ENCODE measurements around the gene GOSR2. TPM values are rescaled to one million over a fixed set of nuclear protein-coding genes. Genes with fewer than 3 reads are reported as not detected.

Gene GOSR2
- total RNA-seq, 3 donors from 2014 or later (not counting 1 experiment from before 2014, with no cell fraction given): 55.7 to 66.7 (median 59.1) TPM

- no peak for DNase-seq
- peaks cover 0 to 8% of the 10 kb centered on the region in 2 donors for H3K27me3 Mint-ChIP-seq (ENCODE audit: low read depth in 2 of 2)
- H3K4me3 ChIP-seq (ENCODE audit: low read length): no peak overlapping the region
- H3K4me1 ChIP-seq (ENCODE audit: control insufficient read depth, insufficient read depth, low read length): peaks cover 14% of the 10 kb centered on the region
- H3K36me3 ChIP-seq (ENCODE audit: control insufficient read depth, insufficient read depth, low read length): no peaks in the 10 kb centered on the region
- H3K36me3 Mint-ChIP-seq: no peaks in the 10 kb centered on the region
- H3K4me3 Mint-ChIP-seq: no peak overlapping the region
- H3K4me1 Mint-ChIP-seq: peaks cover 16 to 17% of the 10 kb centered on the region in 2 donors
- no peak for ATAC-seq
- no peaks in the 10 kb centered on the region for H3K9me3 ChIP-seq (ENCODE audit: control insufficient read depth, insufficient read depth, low read length)
- TF ChIP-seq CTCF (IDR thresholded peaks at IDR 0.05): no peak
- 94% methylated on average over 11 of the region's 11 CpGs for WGBS (ENCODE audit: insufficient coverage)
- intact Hi-C loops (cut with micrococcal nuclease): loop anchor here (10.0 kb wide), 1 partner anchor 665 kb away; no protein-coding TSS in a partner anchor
- no peaks in the 10 kb centered on the region for H3K9me3 Mint-ChIP-seq
- H3K27ac ChIP-seq (ENCODE audit: low read length): no peak overlapping the region
- H3K27me3 ChIP-seq (ENCODE audit: control insufficient read depth, insufficient read depth, low read length): no peaks in the 10 kb centered on the region
- no peak overlapping the region for H3K27ac Mint-ChIP-seq
These were observed 26.6 kb downstream of the GOSR2 start for GRCh38 chr17:46949291-46950174.

- H3K27me3 ChIP-seq (ENCODE audit: control insufficient read depth, insufficient read depth, low read length): no peaks in the 10 kb centered on the region
- no peak overlapping the region for H3K4me3 ChIP-seq (ENCODE audit: low read length)
- peaks cover 5% of the 10 kb centered on the region for H3K4me1 ChIP-seq (ENCODE audit: control insufficient read depth, insufficient read depth, low read length)
- no peak for TF ChIP-seq CTCF (IDR thresholded peaks at IDR 0.05)
- Mint-ChIP-seq H3K27ac (no peak overlapping the region), H3K4me3 (no peak overlapping the region), H3K36me3 (no peaks in the 10 kb centered on the region), H3K9me3 (no peaks in the 10 kb centered on the region), H3K27me3 (ENCODE audit: low read depth in 2 of 2) (peaks cover 0 to 8% of the 10 kb centered on the region in 2 donors), H3K4me1 (peaks cover 6 to 8% of the 10 kb centered on the region in 2 donors)
- no peaks in the 10 kb centered on the region for H3K36me3 ChIP-seq (ENCODE audit: control insufficient read depth, insufficient read depth, low read length)
- 83% methylated on average over 7 of the region's 7 CpGs for WGBS (ENCODE audit: insufficient coverage)
- H3K9me3 ChIP-seq (ENCODE audit: control insufficient read depth, insufficient read depth, low read length): no peaks in the 10 kb centered on the region
- DNase-seq: no peak
- H3K27ac ChIP-seq (ENCODE audit: low read length): no peak overlapping the region
- peak in 1 of 3 donors; percentile 38 for ATAC-seq
- intact Hi-C loops (cut with micrococcal nuclease): no loop called here
These were observed 27.5 kb downstream of the GOSR2 start for GRCh38 chr17:46950342-46950996.

DNA sequence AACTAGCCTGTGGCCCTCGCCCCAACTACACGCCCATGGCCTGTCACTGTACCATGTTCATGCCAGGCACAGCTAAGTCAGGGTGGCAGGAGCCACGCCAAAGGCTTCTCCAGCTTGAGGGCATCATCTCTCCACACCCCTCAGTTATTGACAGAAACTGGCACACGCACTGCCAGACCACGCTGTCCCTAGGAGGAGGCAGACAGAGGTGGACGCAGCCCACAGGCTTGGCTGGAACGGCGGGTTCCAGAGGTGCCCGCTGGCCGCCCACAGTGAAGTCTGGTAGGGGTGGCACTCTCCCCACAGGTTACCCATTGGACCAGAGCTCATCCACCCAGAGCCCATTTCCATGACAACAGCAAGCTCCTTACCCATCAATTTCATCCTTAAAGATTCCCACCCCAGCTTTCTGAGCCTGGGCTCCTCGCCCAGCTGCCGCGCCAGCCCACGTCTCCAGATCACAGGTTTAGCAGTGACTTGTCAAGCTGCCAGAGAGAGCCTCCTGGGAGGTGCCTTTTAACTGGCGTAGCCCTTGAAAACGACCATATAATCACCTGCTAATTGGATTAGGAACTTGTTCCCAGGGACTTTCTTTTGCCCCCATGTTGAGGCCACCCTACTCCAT is 28.1 kb downstream of the GOSR2 start:
- no peaks in the 10 kb centered on the region for H3K36me3 Mint-ChIP-seq
- no peak for ATAC-seq
- Histone ChIP-seq H3K9me3 (ENCODE audit: control insufficient read depth, insufficient read depth, low read length) (no peaks in the 10 kb centered on the region), H3K27me3 (ENCODE audit: control insufficient read depth, insufficient read depth, low read length) (no peaks in the 10 kb centered on the region), H3K27ac (ENCODE audit: low read length) (no peak overlapping the region), H3K4me3 (ENCODE audit: low read length) (no peak overlapping the region), H3K36me3 (ENCODE audit: control insufficient read depth, insufficient read depth, low read length) (no peaks in the 10 kb centered on the region), H3K4me1 (ENCODE audit: control insufficient read depth, insufficient read depth, low read length) (no peaks in the 10 kb centered on the region)
- intact Hi-C loops (cut with micrococcal nuclease): no loop called here
- peaks cover 0 to 8% of the 10 kb centered on the region in 2 donors for H3K27me3 Mint-ChIP-seq (ENCODE audit: low read depth in 2 of 2)
- 79% methylated on average over 16 of the region's 16 CpGs for WGBS (ENCODE audit: insufficient coverage)
- no peak overlapping the region for H3K27ac Mint-ChIP-seq
- no peak for TF ChIP-seq CTCF (IDR thresholded peaks at IDR 0.05)
- DNase-seq: no peak
- no peak overlapping the region for H3K4me3 Mint-ChIP-seq
- H3K4me1 Mint-ChIP-seq: peaks cover 5 to 7% of the 10 kb centered on the region in 2 donors
- H3K9me3 Mint-ChIP-seq: no peaks in the 10 kb centered on the region

All from natural killer cell (primary cell).